HUES48 (cell line): ENCODE measurements around the gene GLIS1.

ENCODE experiments used
- H3K27ac ChIP-seq: one replicate; pipeline ENCODE4 v1.7.0; 2013; ENCODE audit warnings: low read depth, low read length, inconsistent platforms
- H3K27me3 ChIP-seq: 2 replicates; pipeline ENCODE4 v1.6.1; 2013; ENCODE audit warnings: mild to moderate bottlenecking, low read length; ENCODE audit not compliant: control insufficient read depth, insufficient read depth
- H3K36me3 ChIP-seq: 2 replicates; pipeline ENCODE4 v1.6.1; 2013; ENCODE audit warnings: low read length; ENCODE audit not compliant: control insufficient read depth, insufficient read depth
- H3K4me1 ChIP-seq: 2 replicates; pipeline ENCODE4 v1.6.1; 2013; ENCODE audit warnings: mild to moderate bottlenecking, low read length; ENCODE audit not compliant: control insufficient read depth, insufficient read depth
- H3K4me3 ChIP-seq: 2 replicates; pipeline ENCODE4 v1.5.1; 2013; ENCODE audit warnings: mild to moderate bottlenecking, low read depth, low read length
- H3K9ac ChIP-seq: 2 replicates; pipeline ENCODE4 v1.6.1; 2013; ENCODE audit warnings: mild to moderate bottlenecking, low read depth, low read length, moderate library complexity
- H3K9me3 ChIP-seq: 2 replicates; pipeline ENCODE4 v1.6.1; 2013; ENCODE audit warnings: low read length; ENCODE audit not compliant: control insufficient read depth, insufficient read depth

Gene GLIS1

GRCh38 chr1:53475664-53476063, 263.3 kb downstream of the GLIS1 start:
- Histone ChIP-seq H3K9ac (no peak overlapping the region), H3K4me1 (0 out of 2 replicates have a peak, but pooled peaks cover under 1% of the 10 kb centered on the region), H3K9me3 (no peaks in the 10 kb centered on the region), H3K36me3 (no peaks in the 10 kb centered on the region), H3K27ac (no peak overlapping the region), H3K4me3 (no peak overlapping the region), H3K27me3 (no peaks in the 10 kb centered on the region)

GRCh38 chr1:53473463-53473862, 265.5 kb downstream of the GLIS1 start:
- no peaks in the 10 kb centered on the region for H3K36me3 ChIP-seq
- peaks cover 5% of the 10 kb centered on the region; the same call in 1 of the 2 replicates for H3K4me1 ChIP-seq
- no peak overlapping the region for H3K4me3 ChIP-seq
- H3K27me3 ChIP-seq = no peaks in the 10 kb centered on the region
- H3K9ac ChIP-seq = no peak overlapping the region
- H3K9me3 ChIP-seq = no peaks in the 10 kb centered on the region
- H3K27ac ChIP-seq = no peak overlapping the region

- H3K4me1 ChIP-seq = peaks cover 5% of the 10 kb centered on the region; the same call in 1 of the 2 replicates
- no peak overlapping the region for H3K4me3 ChIP-seq
These were observed 268.0 kb downstream of the GLIS1 start for GRCh38 chr1:53471000-53471399.

GRCh38 chr1:53470584-53470983, 268.4 kb downstream of the GLIS1 start:
- Histone ChIP-seq H3K9me3 (no peaks in the 10 kb centered on the region), H3K27ac (no peak overlapping the region), H3K36me3 (no peaks in the 10 kb centered on the region), H3K9ac (no peak overlapping the region), H3K4me3 (no peak overlapping the region), H3K27me3 (no peaks in the 10 kb centered on the region), H3K4me1 (peaks cover 5% of the 10 kb centered on the region; the same call in 1 of the 2 replicates)

More at GRCh38 chr1:53471000-53471399, 268.0 kb downstream of the GLIS1 start:
- H3K27ac ChIP-seq = no peak overlapping the region
- H3K27me3 ChIP-seq = no peaks in the 10 kb centered on the region
- no peaks in the 10 kb centered on the region for H3K9me3 ChIP-seq
- no peaks in the 10 kb centered on the region for H3K36me3 ChIP-seq
- no peak overlapping the region for H3K9ac ChIP-seq

GRCh38 chr1:53470155-53470554, 268.8 kb downstream of the GLIS1 start:
- H3K9ac ChIP-seq = no peak overlapping the region
- H3K4me1 ChIP-seq = peaks cover 5% of the 10 kb centered on the region; the same call in 1 of the 2 replicates
- H3K9me3 ChIP-seq = no peaks in the 10 kb centered on the region
- no peaks in the 10 kb centered on the region for H3K27me3 ChIP-seq
- no peaks in the 10 kb centered on the region for H3K36me3 ChIP-seq
- no peak overlapping the region for H3K4me3 ChIP-seq
- H3K27ac ChIP-seq = no peak overlapping the region

GRCh38 chr1:53469373-53469772, 269.6 kb downstream of the GLIS1 start:
- Histone ChIP-seq H3K36me3 (no peaks in the 10 kb centered on the region), H3K27ac (no peak overlapping the region), H3K4me1 (peaks cover 5% of the 10 kb centered on the region; the same call in 1 of the 2 replicates), H3K27me3 (no peaks in the 10 kb centered on the region), H3K4me3 (no peak overlapping the region), H3K9me3 (no peaks in the 10 kb centered on the region), H3K9ac (no peak overlapping the region)

GRCh38 chr1:53468374-53468773, 270.6 kb downstream of the GLIS1 start:
- Histone ChIP-seq H3K9ac (no peak overlapping the region), H3K27me3 (no peaks in the 10 kb centered on the region), H3K36me3 (no peaks in the 10 kb centered on the region), H3K4me1 (peaks cover 5% of the 10 kb centered on the region; the same call in 1 of the 2 replicates), H3K4me3 (no peak overlapping the region), H3K27ac (no peak overlapping the region), H3K9me3 (no peaks in the 10 kb centered on the region)

GRCh38 chr1:53467391-53467790, 271.6 kb downstream of the GLIS1 start:
- Histone ChIP-seq H3K9me3 (no peaks in the 10 kb centered on the region), H3K4me3 (no peak overlapping the region), H3K27ac (no peak overlapping the region), H3K27me3 (no peaks in the 10 kb centered on the region), H3K36me3 (no peaks in the 10 kb centered on the region), H3K4me1 (peaks cover 5% of the 10 kb centered on the region; the same call in 1 of the 2 replicates), H3K9ac (no peak overlapping the region)

- Histone ChIP-seq H3K4me3 (no peak overlapping the region), H3K27ac (no peak overlapping the region), H3K27me3 (no peaks in the 10 kb centered on the region), H3K9me3 (no peaks in the 10 kb centered on the region), H3K9ac (no peak overlapping the region), H3K36me3 (no peaks in the 10 kb centered on the region), H3K4me1 (peaks cover under 1% of the 10 kb centered on the region; the same call in 1 of the 2 replicates)
These were observed 273.7 kb downstream of the GLIS1 start for GRCh38 chr1:53465023-53465957.

- no peak overlapping the region for H3K4me3 ChIP-seq
- H3K4me1 ChIP-seq = no peaks in the 10 kb centered on the region
These were observed 274.7 kb downstream of the GLIS1 start for GRCh38 chr1:53463961-53464899.

More at GRCh38 chr1:53463961-53464899, 274.7 kb downstream of the GLIS1 start:
- Histone ChIP-seq H3K27me3 (no peaks in the 10 kb centered on the region), H3K27ac (no peak overlapping the region), H3K36me3 (no peaks in the 10 kb centered on the region), H3K9me3 (no peaks in the 10 kb centered on the region), H3K9ac (no peak overlapping the region)
